CD4-positive, alpha-beta T cell treated with Interleukin-15 for 1 hour (primary cell): ENCODE data around the gene APOD.

Experiments used
- DNase-seq: peaks from one replicate; pipeline ENCODE4 v3.0.0-alpha.2; 2020

The APOD gene

GRCh38 chr3:195550723-195551122 is 33.0 kb downstream of the APOD start:
- no peak for DNase-seq

- DNase-seq: peak; percentile 85
Observed at GRCh38 chr3:195549931-195550519, 33.7 kb downstream of the APOD start.

GRCh38 chr3:195548987-195549386 is 34.8 kb downstream of the APOD start:
- DNase-seq: no peak

- DNase-seq: no peak
Observed at GRCh38 chr3:195548501-195548900, 35.2 kb downstream of the APOD start.

GRCh38 chr3:195548006-195548405 is 35.7 kb downstream of the APOD start:
- no peak for DNase-seq

GRCh38 chr3:195546130-195546560 is 37.6 kb downstream of the APOD start:
- no peak for DNase-seq

- no peak for DNase-seq
Observed at GRCh38 chr3:195544634-195545033, 39.1 kb downstream of the APOD start.

GRCh38 chr3:195544230-195544536 is 39.6 kb downstream of the APOD start:
- DNase-seq: no peak

- DNase-seq: no peak
Observed at GRCh38 chr3:195543500-195544229, 40.1 kb downstream of the APOD start.

- DNase-seq: peak; percentile 89
Observed at GRCh38 chr3:195542698-195543499, 40.8 kb downstream of the APOD start, which contains the start of gene PPP1R2. Gene PPP1R2 (minus strand): TSS chr3:195543325. CDS start chr3:195543025, 300 bp downstream.

- DNase-seq: no peak
Observed at GRCh38 chr3:195542316-195542697, 41.4 kb downstream of the APOD start.

GRCh38 chr3:195540511-195540910 is 43.2 kb downstream of the APOD start:
- DNase-seq: no peak

GRCh38 chr3:195540027-195540426 is 43.7 kb downstream of the APOD start:
- no peak for DNase-seq

GRCh38 chr3:195539479-195539878 is 44.3 kb downstream of the APOD start:
- DNase-seq: no peak

- DNase-seq: peak; percentile 35
Observed at GRCh38 chr3:195537995-195538394, 45.7 kb downstream of the APOD start.

- DNase-seq: no peak
Observed at GRCh38 chr3:195535293-195535692, 48.4 kb downstream of the APOD start.

GRCh38 chr3:195532834-195533233 is 50.9 kb downstream of the APOD start:
- no peak for DNase-seq

GRCh38 chr3:195532345-195532744 is 51.4 kb downstream of the APOD start:
- DNase-seq: no peak

GRCh38 chr3:195531683-195532082 is 52.1 kb downstream of the APOD start:
- DNase-seq: no peak

- DNase-seq: no peak
Observed at GRCh38 chr3:195526492-195526891, 57.2 kb downstream of the APOD start.

GRCh38 chr3:195524171-195524896 is 59.4 kb downstream of the APOD start:
- no peak for DNase-seq

GRCh38 chr3:195522254-195523023 is 61.3 kb downstream of the APOD start:
- no peak for DNase-seq
